Tibial nerve (tissue), 4 donors: ENCODE measurements around the gene NBEA.

Source experiments
- EP300 ChIP-seq, 2 donors: sonication (generic); formaldehyde crosslinking; IDR thresholded peaks; one replicate each; pipeline ENCODE4 v1.6.1; 2017; ENCODE audit warnings: antibody characterized with exemption in 2 of 2, mild to moderate bottlenecking in 1 of 2
- POLR2A ChIP-seq, 2 donors: fragments of 450-650 bp; IDR thresholded peaks; one replicate each; pipeline ENCODE4 v1.6.1; 2017; ENCODE audit warnings: antibody characterized with exemption in 2 of 2, mild to moderate bottlenecking in 2 of 2, moderate library complexity in 2 of 2
- TF ChIP-seq, protein P1 (sequence below), 5 experiments: fragments of 200-600 bp in 3 of 5; fragments of 450-650 bp in 2 of 5; sonication (generic) in 3 of 5; IDR thresholded peaks; one replicate each; pipeline ENCODE4 v1.5.1; 2016 to 2019; ENCODE audit warnings: antibody characterized with exemption in 5 of 5, mild to moderate bottlenecking in 3 of 5, moderate library complexity in 2 of 5

- TF ChIP-seq, protein P1, sequence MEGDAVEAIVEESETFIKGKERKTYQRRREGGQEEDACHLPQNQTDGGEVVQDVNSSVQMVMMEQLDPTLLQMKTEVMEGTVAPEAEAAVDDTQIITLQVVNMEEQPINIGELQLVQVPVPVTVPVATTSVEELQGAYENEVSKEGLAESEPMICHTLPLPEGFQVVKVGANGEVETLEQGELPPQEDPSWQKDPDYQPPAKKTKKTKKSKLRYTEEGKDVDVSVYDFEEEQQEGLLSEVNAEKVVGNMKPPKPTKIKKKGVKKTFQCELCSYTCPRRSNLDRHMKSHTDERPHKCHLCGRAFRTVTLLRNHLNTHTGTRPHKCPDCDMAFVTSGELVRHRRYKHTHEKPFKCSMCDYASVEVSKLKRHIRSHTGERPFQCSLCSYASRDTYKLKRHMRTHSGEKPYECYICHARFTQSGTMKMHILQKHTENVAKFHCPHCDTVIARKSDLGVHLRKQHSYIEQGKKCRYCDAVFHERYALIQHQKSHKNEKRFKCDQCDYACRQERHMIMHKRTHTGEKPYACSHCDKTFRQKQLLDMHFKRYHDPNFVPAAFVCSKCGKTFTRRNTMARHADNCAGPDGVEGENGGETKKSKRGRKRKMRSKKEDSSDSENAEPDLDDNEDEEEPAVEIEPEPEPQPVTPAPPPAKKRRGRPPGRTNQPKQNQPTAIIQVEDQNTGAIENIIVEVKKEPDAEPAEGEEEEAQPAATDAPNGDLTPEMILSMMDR (IDR thresholded peaks at IDR 0.05), result no peak
- TF ChIP-seq POLR2A (IDR thresholded peaks at IDR 0.05) (no peak), EP300 (IDR thresholded peaks at IDR 0.05) (no peak)
Observed at GRCh38 chr13:35690581-35691207, 748.6 kb downstream of the NBEA start.
